SK-N-MC (cell line): ENCODE measurements around the gene SPRR1A.

Source experiments
- EZH2 ChIP-seq: fragments of 200-600 bp; sonication (generic); IDR thresholded peaks from one replicate; pipeline ENCODE4 v1.6.1; 2017; ENCODE audit warnings: antibody characterized with exemption
- FOXP2 ChIP-seq: optimal IDR thresholded peaks from 2 replicates; pipeline ENCODE3; 2011; ENCODE audit warnings: mild to moderate bottlenecking, moderate library complexity; ENCODE audit not compliant: insufficient read depth; ENCODE audit errors: extremely low read length, control extremely low read depth
- POLR2AphosphoS5 ChIP-seq: IDR thresholded peaks from 2 replicates; pipeline ENCODE4 v1.6.1; 2012; ENCODE audit warnings: mild to moderate bottlenecking, low read depth, low read length, borderline replicate concordance

DNA sequence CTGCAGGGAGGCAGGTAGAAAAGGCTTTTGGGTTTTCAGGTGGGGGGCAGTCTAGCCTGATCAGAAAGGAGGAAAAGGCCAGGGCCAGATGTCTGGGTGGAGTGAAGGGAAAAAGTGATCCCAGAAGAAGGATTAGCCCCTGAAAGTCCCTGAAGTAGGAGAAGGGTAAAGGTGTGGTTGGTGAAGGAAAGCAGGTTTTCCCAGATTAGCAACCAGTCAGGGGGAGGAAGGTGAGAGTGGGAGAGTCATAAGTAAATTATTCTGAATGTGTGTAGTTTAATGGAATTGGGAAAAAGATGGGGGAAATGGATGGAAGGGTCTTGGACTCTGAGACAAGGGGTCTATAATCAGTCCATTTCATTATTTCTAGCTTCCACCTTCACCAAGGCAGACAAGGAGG lies 647 bp upstream of the SPRR1A start:
- TF ChIP-seq EZH2 (no peak), POLR2AphosphoS5 (no peak), FOXP2 (no peak)
